SKM-1 treated with dmso at 0.1 percent for 144 hours (cell line): ENCODE measurements around the gene ZNRD2.

ENCODE experiments used
- DNase-seq: peaks from one replicate; lab custom pipeline; 2025; ENCODE audit not compliant: unreplicated experiment; lab: John Stamatoyannopoulos, UW

Gene ZNRD2

GRCh38 chr11:65572356-65573051 is 2.2 kb downstream of the ZNRD2 start, which contains the start of gene FAM89B:
Gene FAM89B, plus strand, starts transcription at chr11:65572538. Its CDS starts 132 bp downstream, at chr11:65572670.
- DNase-seq = peak; percentile 86

GRCh38 chr11:65573391-65574079 is 3.3 kb downstream of the ZNRD2 start:
- no peak for DNase-seq

GRCh38 chr11:65574109-65574810 is 4.0 kb downstream of the ZNRD2 start:
- peak; percentile 93 for DNase-seq

- no peak for DNase-seq
These were observed 4.7 kb downstream of the ZNRD2 start for GRCh38 chr11:65574811-65575567.

GRCh38 chr11:65575568-65576231 is 5.4 kb downstream of the ZNRD2 start, which contains the start of gene EHBP1L1:
Gene EHBP1L1, plus strand, starts transcription at chr11:65576053. Its CDS starts 250 bp downstream, at chr11:65576303.
- peak; percentile 59 for DNase-seq

- no peak for DNase-seq
These were observed 6.1 kb downstream of the ZNRD2 start for GRCh38 chr11:65576232-65576866.

- peak; percentile 33 for DNase-seq
These were observed 6.8 kb downstream of the ZNRD2 start for GRCh38 chr11:65576867-65577755.

GRCh38 chr11:65577756-65578109 is 7.5 kb downstream of the ZNRD2 start:
- no peak for DNase-seq

- no peak for DNase-seq
These were observed 7.9 kb downstream of the ZNRD2 start for GRCh38 chr11:65578134-65578533.

GRCh38 chr11:65578667-65579066 is 8.4 kb downstream of the ZNRD2 start:
- no peak for DNase-seq

GRCh38 chr11:65579291-65579690 is 9.0 kb downstream of the ZNRD2 start:
- DNase-seq = peak; percentile 14

GRCh38 chr11:65580031-65580692 is 9.9 kb downstream of the ZNRD2 start:
- DNase-seq = no peak

GRCh38 chr11:65580756-65581155 is 10.5 kb downstream of the ZNRD2 start:
- DNase-seq = no peak

GRCh38 chr11:65581928-65582327 is 11.7 kb downstream of the ZNRD2 start:
- no peak for DNase-seq

GRCh38 chr11:65583589-65583988 is 13.3 kb downstream of the ZNRD2 start:
- no peak for DNase-seq

GRCh38 chr11:65584106-65584505 is 13.8 kb downstream of the ZNRD2 start:
- DNase-seq = no peak

- no peak for DNase-seq
These were observed 14.5 kb downstream of the ZNRD2 start for GRCh38 chr11:65584723-65585171.

- no peak for DNase-seq
These were observed 15.3 kb downstream of the ZNRD2 start for GRCh38 chr11:65585396-65586246.
